C4-2B (cell line): ENCODE data around the gene GALK1.
A peak's percentile ranks its signal among the peaks of the same experiment; 100 is the strongest.
"Not testable (repeated sequence)": the region's sequence is repeated elsewhere in the genome, so short reads cannot be mapped to it uniquely, and the experiment has no call there.

ENCODE experiments used
- H3K27ac ChIP-seq: fragments of 450-650 bp; 2 replicates; pipeline ENCODE4 v1.5.1; 2017
- ZFX ChIP-seq: fragments of 450-650 bp; IDR thresholded peaks from 2 replicates; pipeline ENCODE4 v1.6.1; 2017
- TF ChIP-seq, protein P1 (sequence below): fragments of 450-650 bp; conservative IDR thresholded peaks from 2 replicates; pipeline ENCODE4 v1.5.1; 2017; ENCODE audit warnings: mild to moderate bottlenecking

GALK1 gene

DNA sequence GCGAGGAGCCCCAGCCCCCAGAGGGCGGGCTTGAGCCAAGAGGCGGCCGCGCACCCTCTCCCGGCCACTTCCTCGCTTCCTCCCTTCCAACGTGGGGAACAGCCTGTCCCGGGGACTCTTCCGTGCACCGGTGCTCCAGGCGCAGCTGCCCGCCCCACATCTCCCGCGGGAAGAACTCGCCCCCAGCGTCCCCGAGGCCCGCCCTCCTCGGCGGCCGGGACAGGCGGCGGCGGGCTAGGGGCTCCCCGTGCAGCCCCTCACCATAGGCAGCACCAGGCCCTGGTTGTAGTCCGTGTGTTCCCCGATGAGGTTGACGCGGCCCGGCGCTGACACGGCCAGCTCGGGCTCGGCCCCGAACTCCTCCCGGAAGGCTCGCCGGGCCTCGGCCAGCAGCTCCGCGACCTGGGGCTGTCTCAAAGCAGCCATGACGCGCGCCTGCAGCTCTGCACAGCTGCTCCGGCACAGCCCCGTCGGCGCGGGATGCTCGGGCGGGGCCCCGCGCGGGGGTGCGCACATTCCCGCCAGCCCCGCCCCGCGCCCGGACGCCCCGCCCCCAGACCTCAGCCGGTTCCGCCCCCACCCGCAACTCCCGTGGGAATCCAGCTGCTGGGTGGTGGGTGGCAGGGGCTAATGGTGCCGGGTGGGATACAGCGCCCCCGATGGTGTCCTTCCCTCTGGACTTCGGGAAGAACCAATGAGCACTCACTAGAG is at the start of gene GALK1:
TSS of gene GALK1 (minus strand) at position 482 of the 711 bp plus-strand sequence. CDS start at position 426, 56 bp downstream.
- TF ChIP-seq ZFX = no peak; the same call in 1 of the 2 replicates
- TF ChIP-seq, protein P1, sequence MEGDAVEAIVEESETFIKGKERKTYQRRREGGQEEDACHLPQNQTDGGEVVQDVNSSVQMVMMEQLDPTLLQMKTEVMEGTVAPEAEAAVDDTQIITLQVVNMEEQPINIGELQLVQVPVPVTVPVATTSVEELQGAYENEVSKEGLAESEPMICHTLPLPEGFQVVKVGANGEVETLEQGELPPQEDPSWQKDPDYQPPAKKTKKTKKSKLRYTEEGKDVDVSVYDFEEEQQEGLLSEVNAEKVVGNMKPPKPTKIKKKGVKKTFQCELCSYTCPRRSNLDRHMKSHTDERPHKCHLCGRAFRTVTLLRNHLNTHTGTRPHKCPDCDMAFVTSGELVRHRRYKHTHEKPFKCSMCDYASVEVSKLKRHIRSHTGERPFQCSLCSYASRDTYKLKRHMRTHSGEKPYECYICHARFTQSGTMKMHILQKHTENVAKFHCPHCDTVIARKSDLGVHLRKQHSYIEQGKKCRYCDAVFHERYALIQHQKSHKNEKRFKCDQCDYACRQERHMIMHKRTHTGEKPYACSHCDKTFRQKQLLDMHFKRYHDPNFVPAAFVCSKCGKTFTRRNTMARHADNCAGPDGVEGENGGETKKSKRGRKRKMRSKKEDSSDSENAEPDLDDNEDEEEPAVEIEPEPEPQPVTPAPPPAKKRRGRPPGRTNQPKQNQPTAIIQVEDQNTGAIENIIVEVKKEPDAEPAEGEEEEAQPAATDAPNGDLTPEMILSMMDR = peak; percentile 81
- peak within 1 kb of the TSS; percentile 72 for H3K27ac ChIP-seq

DNA sequence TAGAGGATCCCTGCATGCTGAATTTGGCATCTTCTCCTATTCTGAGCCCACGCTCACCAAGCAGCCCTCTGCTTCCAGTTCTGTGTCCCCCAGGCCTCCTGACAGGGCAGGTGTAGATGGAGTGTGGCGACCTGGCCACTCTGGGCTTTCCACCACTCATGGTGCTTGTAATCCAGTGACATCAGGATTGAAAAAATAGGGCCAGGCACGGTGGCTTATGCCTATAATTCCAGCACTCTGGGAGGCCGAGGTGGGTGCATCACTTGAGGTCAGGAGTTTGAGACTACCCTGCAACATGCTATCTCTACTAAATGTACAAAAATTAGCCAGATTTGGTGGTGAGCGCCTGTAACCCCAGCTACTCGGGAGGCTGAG is 49.0 kb upstream of the GALK1 start:
- no peak for TF ChIP-seq ZFX
- TF ChIP-seq, protein P1 = no peak
- no peak overlapping the region for H3K27ac ChIP-seq

DNA sequence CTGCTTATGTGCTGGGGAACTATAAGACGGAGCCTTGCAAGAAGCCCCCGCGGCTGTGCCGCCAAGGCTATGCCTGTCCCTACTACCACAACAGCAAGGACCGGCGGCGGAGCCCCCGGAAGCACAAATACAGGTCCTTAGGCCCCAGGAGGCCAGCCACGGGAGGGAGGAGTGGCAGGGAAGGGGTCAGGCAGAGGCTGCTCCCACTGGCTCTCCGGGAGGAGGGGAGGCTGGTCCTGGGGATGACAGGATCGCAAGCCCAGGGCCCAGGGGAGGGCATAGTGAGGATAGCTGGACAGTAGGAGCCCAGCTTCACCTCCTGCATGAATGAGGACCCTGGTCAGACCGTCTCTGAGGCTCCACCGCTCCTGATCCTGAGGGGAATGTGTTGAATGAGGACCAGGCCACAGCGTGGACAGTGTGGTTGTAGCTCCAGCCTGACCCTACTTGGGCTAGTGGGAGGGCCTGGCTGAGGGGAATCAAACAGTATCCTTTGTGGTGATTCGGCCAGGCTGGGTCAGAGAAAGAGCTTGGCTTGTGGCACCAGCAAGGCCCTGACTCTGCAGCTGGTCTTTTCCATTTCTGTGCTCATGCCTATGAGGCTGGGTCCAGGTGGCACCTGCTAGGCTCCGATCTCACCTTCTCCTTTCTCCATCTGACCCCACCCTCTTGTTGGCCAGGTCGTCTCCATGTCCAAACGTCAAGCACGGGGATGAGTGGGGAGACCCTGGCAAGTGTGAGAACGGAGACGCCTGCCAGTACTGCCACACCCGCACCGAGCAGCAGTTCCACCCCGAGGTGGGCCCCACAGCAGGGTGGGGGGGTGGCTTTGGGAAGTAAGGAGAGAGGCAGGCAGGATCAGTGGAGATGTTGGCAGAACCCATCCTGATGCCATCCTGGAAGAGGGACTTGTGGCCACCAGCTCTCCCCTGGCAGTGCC is 48.4 kb upstream of the GALK1 start:
- no peak overlapping the region for H3K27ac ChIP-seq
- no peak for TF ChIP-seq ZFX
- TF ChIP-seq, protein P1 = no peak

DNA sequence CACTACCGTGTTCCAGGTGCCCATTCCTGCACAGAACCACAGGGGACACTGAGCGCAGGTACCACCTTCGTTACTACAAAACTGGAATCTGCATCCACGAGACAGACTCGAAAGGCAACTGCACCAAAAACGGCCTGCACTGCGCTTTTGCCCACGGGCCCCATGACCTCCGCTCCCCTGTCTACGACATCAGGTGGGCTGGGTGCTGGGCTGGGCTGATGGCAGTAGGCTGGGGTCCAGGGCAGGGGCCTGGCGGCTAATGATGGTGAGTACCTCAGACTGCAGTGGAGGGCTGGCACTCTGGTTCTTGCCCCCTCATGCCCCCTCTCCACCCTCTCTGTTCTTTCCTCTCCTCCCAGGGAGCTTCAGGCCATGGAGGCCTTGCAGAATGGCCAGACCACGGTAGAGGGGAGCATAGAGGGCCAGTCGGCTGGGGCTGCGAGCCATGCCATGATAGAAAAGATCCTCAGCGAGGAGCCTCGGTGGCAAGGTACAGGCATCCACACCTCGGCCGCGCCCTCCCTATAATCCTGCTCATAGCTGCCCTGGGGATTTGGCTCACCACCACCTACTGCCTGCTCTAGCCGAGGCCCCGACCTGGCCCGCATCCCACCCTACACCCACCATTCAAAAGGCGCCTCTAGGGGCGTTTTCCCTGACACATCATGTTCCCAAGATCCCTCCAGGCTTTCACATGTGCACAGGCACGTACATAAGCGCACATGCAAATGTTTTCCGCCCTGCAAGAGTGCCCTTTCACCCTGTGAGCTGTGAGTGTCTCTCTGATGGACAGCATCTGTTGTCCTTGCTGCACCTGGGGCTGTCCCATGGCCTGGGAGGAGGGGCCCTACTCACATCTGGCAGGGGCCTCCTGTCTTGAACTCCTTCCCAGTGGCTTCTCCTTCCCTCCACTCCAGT is 47.4 kb upstream of the GALK1 start:
- TF ChIP-seq, protein P1 = no peak
- TF ChIP-seq ZFX = no peak
- no peak overlapping the region for H3K27ac ChIP-seq

DNA sequence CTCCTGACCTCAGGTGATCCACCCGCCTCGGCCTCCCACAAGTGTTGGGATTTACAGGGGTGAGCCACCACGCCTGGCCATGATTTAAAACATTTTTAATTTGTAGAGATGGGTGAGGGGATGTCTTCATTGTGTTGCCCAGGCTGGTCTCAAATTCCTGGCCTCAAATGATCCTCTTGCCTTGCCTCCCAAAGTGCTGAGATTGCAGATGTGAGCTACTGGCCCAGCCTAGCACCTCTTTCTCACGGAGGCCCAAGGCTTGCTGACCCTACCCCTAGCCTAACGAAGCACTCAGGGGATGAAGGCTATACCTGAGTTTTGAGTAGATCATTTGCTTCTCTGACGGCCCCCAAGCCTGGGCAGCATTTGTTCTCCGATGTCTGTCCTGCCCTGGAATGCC is 46.2 kb upstream of the GALK1 start:
- TF ChIP-seq ZFX = no peak
- TF ChIP-seq, protein P1 = no peak
- H3K27ac ChIP-seq = no peak overlapping the region

DNA sequence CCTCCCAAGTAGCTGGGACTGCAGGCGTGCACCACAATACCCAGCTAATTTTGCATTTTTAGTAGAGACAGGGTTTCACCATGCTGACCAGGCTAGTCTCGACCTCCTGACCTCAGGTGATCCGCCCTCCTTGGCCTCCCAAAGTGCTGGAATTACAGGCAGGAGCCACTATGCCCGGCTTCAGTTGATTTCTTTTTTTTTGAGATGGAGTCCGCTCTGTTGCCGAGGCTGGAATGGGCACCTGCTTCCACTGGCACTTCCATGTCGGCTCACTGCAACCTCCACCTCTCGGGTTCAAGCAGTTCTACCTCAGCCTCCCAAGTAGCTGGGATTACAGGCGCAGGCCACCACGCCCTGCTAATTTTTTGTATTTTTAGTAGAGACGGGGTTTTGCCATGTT is 45.8 kb upstream of the GALK1 start:
- not testable (repeated sequence) for H3K27ac ChIP-seq

DNA sequence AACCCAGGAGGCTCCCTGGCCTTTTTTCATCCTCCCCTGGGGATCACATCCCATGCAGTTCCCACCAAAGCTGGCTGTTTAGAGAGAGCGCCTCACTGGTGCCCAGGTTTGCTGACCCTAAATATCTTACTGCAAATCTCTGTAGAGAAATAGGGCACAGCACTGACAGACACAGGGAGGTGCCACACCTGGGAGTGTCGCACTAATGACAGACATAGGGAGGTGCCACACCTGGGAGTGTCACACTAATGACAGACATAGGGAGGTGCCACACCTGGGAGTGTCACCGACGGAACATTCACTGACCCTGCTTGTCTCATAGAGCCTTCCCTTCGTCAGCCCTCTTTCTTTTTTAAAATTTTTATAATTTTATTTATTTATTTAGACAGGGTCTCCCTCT is 45.2 kb upstream of the GALK1 start:
- TF ChIP-seq, protein P1 = no peak
- TF ChIP-seq ZFX = no peak
- no peak overlapping the region for H3K27ac ChIP-seq
